Measurements from ENCODE around the gene NKX2-2. TPM values are rescaled to one million over a fixed set of nuclear protein-coding genes. Genes with fewer than 3 reads are reported as not detected.

NKX2-2 gene
- total and polyA plus RNA-seq, 2 of the 8 experiments (the other 6 are each of a cell fraction or from before 2014, with no cell fraction given) = not detected

GRCh38 chr20:21514553-21515251 is 838 bp upstream of the NKX2-2 start:
- 1% methylated on average over 15 of the region's 39 CpGs; no CpG with 5 or more reads in 1 of the 2 experiments for WGBS, 2 experiments (ENCODE audit: extremely low coverage in 1 of 2, insufficient coverage in 1 of 2, insufficient read length in 1 of 2, insufficient replicate concordance in 2 of 2, low coverage in 1 of 2, low lambda C conversion rate in 2 of 2, missing lambda C conversion rate in 1 of 2)
- no peak overlapping the region for H3K14ac ChIP-seq (ENCODE audit: insufficient read length)
- H3K27me3 ChIP-seq (replicated peaks in 1 of 4; ENCODE audit: control insufficient read depth in 3 of 4, extremely low read depth in 1 of 4, insufficient read depth in 3 of 4, low read length in 3 of 4) = peaks cover 76 to 90% (median 86%) of the 10 kb centered on the region in 4 experiments; a peak in 6 of 7 replicates
- H3K9ac ChIP-seq (replicated peaks in 1 of 4; ENCODE audit: extremely low read depth in 1 of 4, low read depth in 3 of 4, low read length in 3 of 4) = peak overlapping the region in 1 of 4 experiments; percentile 53; a peak in 1 of 7 replicates
- ChIA-PET CTCF (ENCODE audit: partially characterized antibody) (interaction anchor here (1.3 to 12.5 kb wide), 4 partner anchors 8 to 279 kb away, joined by 5 to 79 read pairs (median 16); no protein-coding TSS in a partner anchor), POLR2A (ENCODE audit: partially characterized antibody) (interaction anchor here (0.6 to 0.8 kb wide), 3 partner anchors 10 to 414 kb away, joined by 3 to 5 read pairs (median 3); no protein-coding TSS in a partner anchor)
- FAIRE-seq = no peak
- H3K4me3 ChIP-seq (ENCODE audit: extremely low read depth in 1 of 4, insufficient read depth in 2 of 4, low read depth in 3 of 4, low read length in 4 of 4) = peak overlapping the region; percentile 10 to 58 (median 32); a peak in 4 of 8 replicates
- no peak overlapping the region for H4K8ac ChIP-seq (ENCODE audit: extremely low read depth, insufficient read depth, low read length)
- no peak overlapping the region for H2BK12ac ChIP-seq (ENCODE audit: low read depth, low read length)
- H3K79me2 ChIP-seq (ENCODE audit: control insufficient read depth in 1 of 2, insufficient read depth in 2 of 2, low read length in 2 of 2) = no peaks in the 10 kb centered on the region
- H2BK5ac ChIP-seq (ENCODE audit: low read depth, low read length) = no peak overlapping the region
- no peak overlapping the region for H4K91ac ChIP-seq (replicated peaks; ENCODE audit: insufficient read length, low read length)
- no peak overlapping the region for H3K18ac ChIP-seq (ENCODE audit: extremely low read depth, low read length)
- no peak overlapping the region for H2AK5ac ChIP-seq (ENCODE audit: low read depth, low read length)
- H3K56ac ChIP-seq (replicated peaks; ENCODE audit: insufficient read length, low read depth, low read length) = no peak overlapping the region
- DNase-seq (ENCODE audit: low read depth in 1 of 2, low spot score in 2 of 2) = peak in 1 of 2 experiments; percentile 86
- no peaks in the 10 kb centered on the region for H3K9me3 ChIP-seq (ENCODE audit: insufficient read depth in 2 of 2, low read depth in 1 of 2, low read length in 1 of 2)
- H2AFZ ChIP-seq (ENCODE audit: low read length) = no peak overlapping the region
- H3K4me2 ChIP-seq (ENCODE audit: insufficient read depth in 1 of 2, low read depth in 2 of 2, low read length in 2 of 2) = peak overlapping the region; percentile 65 to 79
- H3K36me3 ChIP-seq (ENCODE audit: control insufficient read depth in 2 of 4, insufficient read depth in 4 of 4, low read length in 3 of 4) = no peaks in the 10 kb centered on the region
- H3K23ac ChIP-seq (ENCODE audit: insufficient read length) = no peak overlapping the region
- no peak overlapping the region for H2BK120ac ChIP-seq (replicated peaks; ENCODE audit: low read depth, low read length)
- no peak overlapping the region for H4K5ac ChIP-seq (ENCODE audit: insufficient read length, low read depth, low read length)
- no peaks in the 10 kb centered on the region for H3K79me1 ChIP-seq (ENCODE audit: low read depth, low read length)
- H3K4me1 ChIP-seq (replicated peaks in 1 of 4; ENCODE audit: control insufficient read depth in 3 of 4, insufficient read depth in 4 of 4, low read length in 3 of 4) = peaks cover 1 to 54% (median 31%) of the 10 kb centered on the region in 4 experiments
- H2BK15ac ChIP-seq (ENCODE audit: low read length) = no peak overlapping the region
- peaks cover 14 to 19% of the 10 kb centered on the region in 2 experiments for H4K20me1 ChIP-seq (replicated peaks in 1 of 2; ENCODE audit: control insufficient read depth in 1 of 2, insufficient read depth in 2 of 2, low read length in 2 of 2)
- H3K4ac ChIP-seq (replicated peaks; ENCODE audit: insufficient read length, low read depth, low read length) = no peak overlapping the region
- no peak overlapping the region for H3K27ac ChIP-seq (ENCODE audit: low read depth, low read length)
- peaks cover 6% of the 10 kb centered on the region; the same call in 1 of the 2 replicates for H3K23me2 ChIP-seq (ENCODE audit: low read depth, low read length)
- no peak overlapping the region for H2BK20ac ChIP-seq (ENCODE audit: low read length)
- TF ChIP-seq SP1 (IDR thresholded peaks at IDR 0.05; ENCODE audit: low read depth, low read length) (0 out of 2 replicates have a peak, but pooled peaks have one; percentile 16), EGR1 (IDR thresholded peaks at IDR 0.05; ENCODE audit: borderline replicate concordance, low read depth, low read length) (peak; percentile 45; the same call in 1 of the 2 replicates), TBP (IDR thresholded peaks at IDR 0.05; ENCODE audit: low read depth, low read length) (no peak), SIN3A (conservative IDR thresholded peaks at IDR 0.05 in 1 of 2, IDR thresholded peaks at IDR 0.05 in 1 of 2; ENCODE audit: low read depth in 1 of 2, low read length in 2 of 2) (peak in 1 of 2 experiments; percentile 64; a peak in 1 of 4 replicates), RBBP5 (IDR thresholded peaks at IDR 0.05; ENCODE audit: borderline replicate concordance, low read depth, low read length) (peak; percentile 13; the same call in 1 of the 2 replicates), HDAC2 (IDR thresholded peaks at IDR 0.05; ENCODE audit: borderline replicate concordance in 1 of 2, low read depth in 2 of 2, low read length in 2 of 2) (0 out of 4 replicates have a peak, but pooled peaks of 1 of the 2 experiments have one; percentile 12), CBX8 (IDR thresholded peaks at IDR 0.05; ENCODE audit: borderline replicate concordance, low read depth, low read length) (no peak), CEBPB (IDR thresholded peaks at IDR 0.05; ENCODE audit: low read depth, low read length) (no peak), SP4 (IDR thresholded peaks at IDR 0.05; ENCODE audit: low read length) (no peak), TCF12 (IDR thresholded peaks at IDR 0.05; ENCODE audit: low read depth, low read length) (no peak), ATF3 (IDR thresholded peaks at IDR 0.05; ENCODE audit: insufficient read depth, low read depth, low read length) (no peak)
